DOHH2 (cell line): ENCODE measurements around the gene MB.

ENCODE experiments used
- EZH2phosphoT487 ChIP-seq: fragments of 200-600 bp; sonication (generic); IDR thresholded peaks from 2 replicates; pipeline ENCODE4 v1.6.1; 2017; ENCODE audit warnings: borderline replicate concordance, mild to moderate bottlenecking, antibody characterized with exemption, low read length, moderate library complexity, mixed read lengths
- TF ChIP-seq, protein P1 (sequence below): fragments of 200-600 bp; sonication (generic); IDR thresholded peaks from one replicate; pipeline ENCODE4 v1.5.1; 2014; ENCODE audit warnings: antibody characterized with exemption, mild to moderate bottlenecking, low read depth, low read length; ENCODE audit not compliant: poor library complexity, severe bottlenecking

DNA sequence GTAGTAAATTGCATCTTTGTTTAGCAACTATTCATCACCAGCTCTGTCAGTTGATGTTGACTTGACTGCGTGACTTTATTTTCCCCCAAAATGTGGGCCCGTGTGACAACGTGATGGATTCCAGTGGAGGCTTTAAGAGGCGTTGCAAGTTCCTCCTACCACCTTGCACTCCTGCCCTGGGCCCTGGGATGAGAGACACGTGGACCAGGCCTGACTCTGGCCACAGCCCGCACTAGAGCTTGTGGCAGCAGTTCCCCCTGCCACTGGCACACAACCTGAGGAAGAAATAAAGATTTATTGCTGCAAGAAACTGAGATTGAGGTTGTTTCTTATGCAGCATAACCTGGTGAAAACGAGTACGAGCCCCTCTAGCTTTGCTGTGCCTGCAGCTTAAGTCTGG is 44.6 kb downstream of the MB start:
- TF ChIP-seq, protein P1, sequence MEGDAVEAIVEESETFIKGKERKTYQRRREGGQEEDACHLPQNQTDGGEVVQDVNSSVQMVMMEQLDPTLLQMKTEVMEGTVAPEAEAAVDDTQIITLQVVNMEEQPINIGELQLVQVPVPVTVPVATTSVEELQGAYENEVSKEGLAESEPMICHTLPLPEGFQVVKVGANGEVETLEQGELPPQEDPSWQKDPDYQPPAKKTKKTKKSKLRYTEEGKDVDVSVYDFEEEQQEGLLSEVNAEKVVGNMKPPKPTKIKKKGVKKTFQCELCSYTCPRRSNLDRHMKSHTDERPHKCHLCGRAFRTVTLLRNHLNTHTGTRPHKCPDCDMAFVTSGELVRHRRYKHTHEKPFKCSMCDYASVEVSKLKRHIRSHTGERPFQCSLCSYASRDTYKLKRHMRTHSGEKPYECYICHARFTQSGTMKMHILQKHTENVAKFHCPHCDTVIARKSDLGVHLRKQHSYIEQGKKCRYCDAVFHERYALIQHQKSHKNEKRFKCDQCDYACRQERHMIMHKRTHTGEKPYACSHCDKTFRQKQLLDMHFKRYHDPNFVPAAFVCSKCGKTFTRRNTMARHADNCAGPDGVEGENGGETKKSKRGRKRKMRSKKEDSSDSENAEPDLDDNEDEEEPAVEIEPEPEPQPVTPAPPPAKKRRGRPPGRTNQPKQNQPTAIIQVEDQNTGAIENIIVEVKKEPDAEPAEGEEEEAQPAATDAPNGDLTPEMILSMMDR: no peak
- TF ChIP-seq EZH2phosphoT487: no peak
